H1 (cell line): ENCODE data around the gene NDUFA6.

ENCODE experiments used
- CEBPB ChIP-seq: IDR thresholded peaks from 2 replicates; pipeline ENCODE4 v1.6.1; 2012; ENCODE audit warnings: low read depth, low read length
- SIN3A ChIP-seq, 2 experiments: IDR thresholded peaks in 1 of 2; conservative IDR thresholded peaks in 1 of 2; 2 replicates each; pipeline ENCODE4 v1.6.1; 2011 to 2012; ENCODE audit warnings: low read length in 2 of 2, improper control_type of control experiment in 1 of 2, low read depth in 1 of 2, mild to moderate bottlenecking in 1 of 2

GRCh38 chr22:42076764-42077485, 13.6 kb downstream of the NDUFA6 start:
- no peak for TF ChIP-seq CEBPB
- TF ChIP-seq SIN3A (conservative IDR thresholded peaks at IDR 0.05 in 1 of 2, IDR thresholded peaks at IDR 0.05 in 1 of 2; ENCODE audit: low read depth in 1 of 2, low read length in 2 of 2), result no peak
